ENCODE data around the gene NR3C2.

GRCh38 chr4:148073349-148073748 is 368.9 kb downstream of the NR3C2 start:
- no peak for TF ChIP-seq CTCF (conservative IDR thresholded peaks at IDR 0.05)
- TF ChIP-seq EZH2 (IDR thresholded peaks at IDR 0.05; ENCODE audit: low read depth), result no peak

Measured in PC-9 (cell line).